Left ventricle myocardium inferior (tissue), 1 donor: ENCODE measurements around the gene TERT. TPM values are rescaled to one million over a fixed set of nuclear protein-coding genes. Genes with fewer than 3 reads are reported as not detected.
"Not testable (repeated sequence)": the region's sequence is repeated elsewhere in the genome, so short reads cannot be mapped to it uniquely, and the experiment has no call there.

Source experiments
- DNase-seq: peaks from one replicate; pipeline ENCODE4 v3.0.0-alpha.2; 2020
- H3K27ac ChIP-seq: fragments of 200-600 bp; replicated peaks from 2 replicates; pipeline ENCODE4 v1.8.0; 2021
- H3K27me3 ChIP-seq: fragments of 200-600 bp; 2 replicates; pipeline ENCODE4 v1.8.0; 2021; ENCODE audit warnings: low read depth
- H3K36me3 ChIP-seq: fragments of 200-600 bp; 2 replicates; pipeline ENCODE4 v1.8.0; 2021
- H3K4me1 ChIP-seq: fragments of 200-600 bp; 2 replicates; pipeline ENCODE4 v1.8.0; 2021
- H3K4me3 ChIP-seq: fragments of 200-600 bp; 2 replicates; pipeline ENCODE4 v1.8.0; 2021; ENCODE audit warnings: mild to moderate bottlenecking, moderate library complexity
- H3K9me3 ChIP-seq: fragments of 200-600 bp; replicated peaks from 2 replicates; pipeline ENCODE4 v1.8.0; 2021
- CTCF ChIP-seq: fragments of 200-600 bp; IDR thresholded peaks from 2 replicates; pipeline ENCODE4 v1.8.0; 2021; ENCODE audit warnings: antibody characterized with exemption, mild to moderate bottlenecking, borderline replicate concordance
- intact Hi-C: fragments of 100-400 bp; cut with micrococcal nuclease; formaldehyde crosslinking; loops from one replicate; pipeline ENCODE4 v1.11.0; 2022
- total RNA-seq: library from RNA; stranded (reverse); fragmentation: NEBNext Ultra II Directional; extraction: Animal tissue kit (Norgen Biotek cat#: 25700); gene quantifications from one replicate; pipeline ENCODE4 v1.2.1, GENCODE V29; 2021
- donor health status: DM: no; HTN: yes; CAD: no; lungs with severe emphysema.

The TERT gene
- total RNA-seq, 1 donor from 2014 or later: not detected

- Histone ChIP-seq H3K9me3 (peaks cover 6% of the 10 kb centered on the region), H3K27me3 (peaks cover 71% of the 10 kb centered on the region), H3K36me3 (no peaks in the 10 kb centered on the region), H3K4me1 (peaks cover 12% of the 10 kb centered on the region), H3K4me3 (no peak overlapping the region), H3K27ac (no peak overlapping the region)
- DNase-seq: no peak
- intact Hi-C loops: no loop called here
- TF ChIP-seq CTCF: no peak
Measured at GRCh38 chr5:1292846-1293415, 1.9 kb downstream of the TERT start.

- Histone ChIP-seq H3K27me3 (peaks cover 65% of the 10 kb centered on the region), H3K4me3 (no peak overlapping the region), H3K4me1 (peaks cover 12% of the 10 kb centered on the region), H3K27ac (no peak overlapping the region), H3K9me3 (peaks cover 10% of the 10 kb centered on the region), H3K36me3 (no peaks in the 10 kb centered on the region)
- DNase-seq: no peak
- no peak for TF ChIP-seq CTCF
- intact Hi-C loops: no loop called here
Measured at GRCh38 chr5:1292139-1292538, 2.7 kb downstream of the TERT start.

DNA sequence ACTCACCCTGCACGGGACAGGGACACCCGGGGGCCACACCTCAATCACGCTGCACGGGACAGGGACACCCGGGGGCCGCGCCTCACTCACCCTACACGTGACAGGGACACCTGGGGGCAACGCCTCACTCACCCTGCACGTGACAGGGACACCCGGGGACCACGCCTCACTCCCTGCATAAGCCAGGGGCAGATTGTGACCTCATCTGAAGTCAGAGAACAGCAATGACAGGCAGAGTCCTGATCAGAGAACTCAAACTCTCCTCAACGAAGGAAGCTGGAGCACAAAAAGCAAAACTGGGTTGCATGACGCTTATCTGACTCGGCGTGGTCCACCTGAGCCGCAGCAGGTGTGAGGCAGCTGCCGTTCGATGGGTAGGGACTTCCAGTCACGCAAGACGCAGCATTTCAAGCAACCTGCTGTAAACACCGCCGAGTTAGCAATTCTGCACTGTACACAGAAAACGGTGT lies 3.2 kb downstream of the TERT start:
- no peak for DNase-seq
- peaks cover 10% of the 10 kb centered on the region for H3K9me3 ChIP-seq
- intact Hi-C loops: no loop called here
- peaks cover 60% of the 10 kb centered on the region for H3K27me3 ChIP-seq
- no peaks in the 10 kb centered on the region for H3K36me3 ChIP-seq
- no peak overlapping the region for H3K4me3 ChIP-seq
- H3K27ac ChIP-seq: no peak overlapping the region
- TF ChIP-seq CTCF: no peak
- peaks cover 12% of the 10 kb centered on the region for H3K4me1 ChIP-seq

DNA sequence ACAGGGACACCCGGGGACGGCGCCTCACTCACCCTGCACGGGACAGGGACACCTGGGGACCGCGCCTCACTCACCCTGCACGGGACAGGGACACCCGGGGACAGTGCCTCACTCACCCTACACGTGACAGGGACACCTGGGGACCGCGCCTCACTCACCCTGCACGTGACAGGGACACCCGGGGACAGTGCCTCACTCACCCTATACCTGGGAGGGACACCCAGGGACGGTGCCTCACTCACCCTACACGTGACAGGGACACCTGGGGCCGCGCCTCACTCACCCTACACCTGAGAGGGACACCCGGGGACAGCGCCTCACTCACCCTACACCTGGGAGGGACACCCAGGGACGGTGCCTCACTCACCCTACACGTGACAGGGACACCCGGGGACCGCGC lies 3.9 kb downstream of the TERT start:
- intact Hi-C loops, H3K4me3 ChIP-seq, H3K27ac ChIP-seq, H3K36me3 ChIP-seq, H3K9me3 ChIP-seq, DNase-seq: not testable (repeated sequence)
- Histone ChIP-seq H3K4me1 (peaks cover 12% of the 10 kb centered on the region), H3K27me3 (peaks cover 53% of the 10 kb centered on the region)

- H3K27ac ChIP-seq, H3K36me3 ChIP-seq, H3K4me3 ChIP-seq, H3K9me3 ChIP-seq, intact Hi-C loops, H3K4me1 ChIP-seq, DNase-seq: not testable (repeated sequence)
- peaks cover 39% of the 10 kb centered on the region for H3K27me3 ChIP-seq
Measured at GRCh38 chr5:1289559-1289958, 5.3 kb downstream of the TERT start.

- Histone ChIP-seq H3K4me1 (no peaks in the 10 kb centered on the region), H3K36me3 (no peaks in the 10 kb centered on the region), H3K27ac (no peak overlapping the region), H3K27me3 (peaks cover 31% of the 10 kb centered on the region), H3K4me3 (no peak overlapping the region), H3K9me3 (peaks cover 10% of the 10 kb centered on the region)
- intact Hi-C loops: no loop called here
- DNase-seq: no peak
- no peak for TF ChIP-seq CTCF
Measured at GRCh38 chr5:1288439-1289335, 6.2 kb downstream of the TERT start.
